HG02885 (cell line): Measurements from ENCODE around the gene IGSF21.

Experiments used
- ATAC-seq: cut with Tn5 transposase; IDR thresholded peaks from one replicate; pipeline ENCODE4 v1.9.1; 2021; ENCODE audit warnings: mild to moderate bottlenecking; ENCODE audit not compliant: unreplicated experiment, poor library complexity

IGSF21 gene

GRCh38 chr1:18107369-18108298 is at the start of gene IGSF21:
Gene IGSF21, plus strand, starts transcription at chr1:18107798. Its CDS starts 331 bp downstream, at chr1:18108129.
- ATAC-seq = no peak

- no peak for ATAC-seq
Measured at GRCh38 chr1:18058206-18058921, 49.2 kb upstream of the IGSF21 start.

- ATAC-seq = no peak
Measured at GRCh38 chr1:18058981-18059605, 48.5 kb upstream of the IGSF21 start.

GRCh38 chr1:18060366-18060765 is 47.2 kb upstream of the IGSF21 start:
- no peak for ATAC-seq

GRCh38 chr1:18062185-18062584 is 45.4 kb upstream of the IGSF21 start:
- no peak for ATAC-seq

GRCh38 chr1:18064534-18064933 is 43.1 kb upstream of the IGSF21 start:
- no peak for ATAC-seq

- no peak for ATAC-seq
Measured at GRCh38 chr1:18066576-18066975, 41.0 kb upstream of the IGSF21 start.

- no peak for ATAC-seq
Measured at GRCh38 chr1:18069903-18070302, 37.7 kb upstream of the IGSF21 start.

GRCh38 chr1:18072066-18072465 is 35.5 kb upstream of the IGSF21 start:
- ATAC-seq = no peak

GRCh38 chr1:18073066-18073642 is 34.4 kb upstream of the IGSF21 start:
- ATAC-seq = no peak

GRCh38 chr1:18077657-18078215 is 29.9 kb upstream of the IGSF21 start:
- ATAC-seq = no peak

GRCh38 chr1:18079941-18080735 is 27.5 kb upstream of the IGSF21 start:
- ATAC-seq = no peak

- no peak for ATAC-seq
Measured at GRCh38 chr1:18085387-18086074, 22.1 kb upstream of the IGSF21 start.

GRCh38 chr1:18088077-18088594 is 19.5 kb upstream of the IGSF21 start:
- no peak for ATAC-seq

GRCh38 chr1:18089488-18089887 is 18.1 kb upstream of the IGSF21 start:
- no peak for ATAC-seq

- ATAC-seq = no peak
Measured at GRCh38 chr1:18090636-18091035, 17.0 kb upstream of the IGSF21 start.

GRCh38 chr1:18091660-18092446 is 15.7 kb upstream of the IGSF21 start:
- ATAC-seq = no peak

- ATAC-seq = no peak
Measured at GRCh38 chr1:18093193-18093592, 14.4 kb upstream of the IGSF21 start.
